NCI-H1105 treated with DMSO at 0.1 percent for 48 hours (cell line): Measurements from ENCODE around the gene MZT1.

Source experiments
- DNase-seq: peaks from one replicate; lab custom pipeline; 2025; lab: John Stamatoyannopoulos, UW

The MZT1 gene

DNA sequence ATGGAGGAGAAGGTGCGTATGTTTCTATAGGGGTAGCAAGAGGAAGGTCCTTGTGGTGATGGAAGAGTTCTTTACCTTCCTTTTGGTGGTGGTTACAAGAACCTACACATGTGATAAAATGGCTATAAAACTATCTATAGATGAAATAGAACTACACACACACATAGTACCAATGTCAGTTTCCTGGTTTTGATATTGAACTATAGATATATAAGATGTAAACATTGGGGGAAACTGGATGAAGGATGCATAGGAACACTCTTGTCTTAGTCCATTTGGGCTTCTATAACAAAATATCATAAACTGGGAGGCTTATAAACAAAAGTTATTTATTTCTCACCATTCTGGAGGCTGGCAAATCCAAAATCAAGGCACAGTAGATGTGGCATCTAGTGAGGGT lies 47.1 kb downstream of the MZT1 start:
- no peak for DNase-seq

DNA sequence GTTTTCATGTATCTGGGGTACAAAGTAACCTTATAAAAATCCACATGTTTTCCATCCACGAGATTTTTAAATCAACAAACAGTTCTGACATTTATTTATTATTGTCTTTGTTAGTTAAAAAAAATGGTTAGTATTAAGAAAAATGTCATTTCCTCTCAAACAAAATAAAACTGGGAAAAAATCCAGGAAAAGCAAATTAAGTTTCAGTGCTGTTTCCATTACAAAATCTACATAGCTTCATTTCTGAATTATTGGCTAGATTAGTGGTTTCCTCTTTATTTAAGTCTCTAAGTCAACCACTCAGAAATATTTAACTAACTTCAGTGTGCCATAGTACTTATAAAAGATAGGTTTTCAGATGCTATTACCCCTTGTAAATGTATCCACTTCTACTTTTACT lies 49.1 kb downstream of the MZT1 start:
- no peak for DNase-seq

DNA sequence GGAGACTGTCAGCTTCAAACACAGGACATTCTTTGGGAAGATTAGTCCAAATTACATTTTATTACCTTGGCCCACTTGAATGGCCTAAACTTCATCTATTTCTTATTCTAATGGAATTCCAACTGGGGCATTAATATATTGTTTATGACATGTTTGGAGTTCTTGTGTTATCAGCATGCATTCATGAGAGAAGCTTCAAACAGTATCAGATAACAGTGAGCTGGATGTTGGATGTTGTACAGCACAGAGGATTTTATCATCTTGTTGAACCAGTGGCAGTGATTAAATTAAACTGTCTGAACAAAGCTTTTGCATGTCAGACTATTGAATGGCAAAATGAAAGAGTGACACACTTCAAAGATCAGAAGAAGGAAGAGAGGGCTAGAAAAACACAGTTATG lies 50.0 kb downstream of the MZT1 start:
- DNase-seq: no peak

DNA sequence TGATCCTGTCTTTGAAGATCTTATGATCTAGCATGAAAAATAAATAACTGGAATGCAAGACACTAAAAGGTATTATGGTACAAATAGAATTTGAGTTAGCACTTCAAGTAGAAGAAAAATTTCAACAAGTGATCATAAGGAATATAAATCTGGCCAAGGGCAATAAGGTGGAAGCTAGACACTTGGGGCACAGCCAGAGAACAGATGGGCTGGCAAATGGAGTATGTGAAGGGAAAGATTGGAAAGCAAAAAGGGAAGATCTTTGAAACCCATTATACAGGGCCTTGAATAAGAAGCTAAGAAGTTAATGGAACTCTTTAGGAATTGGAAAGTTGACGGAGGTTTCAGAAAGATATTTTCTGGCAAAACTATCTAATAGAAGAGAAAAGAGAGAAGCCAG lies 61.0 kb downstream of the MZT1 start:
- no peak for DNase-seq

DNA sequence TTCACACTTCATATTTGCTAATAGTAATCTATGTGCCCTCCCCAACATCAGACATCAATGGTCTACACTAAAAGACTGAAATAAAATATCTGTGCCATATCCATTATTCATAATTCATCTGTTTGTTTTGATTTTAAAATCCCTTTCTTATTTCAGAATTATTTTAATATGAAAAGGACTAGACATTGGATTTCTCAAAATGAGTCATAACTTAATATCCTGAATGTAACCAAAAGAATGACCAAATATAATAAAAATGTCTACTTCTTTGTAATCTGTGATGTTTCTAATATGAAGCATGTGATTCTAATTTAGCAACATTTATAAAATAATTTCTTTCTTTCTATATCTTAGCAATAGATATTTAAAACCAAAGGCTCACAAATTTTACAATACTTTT lies 64.9 kb downstream of the MZT1 start:
- no peak for DNase-seq
